Activated CD8-positive, alpha-beta memory T cell treated with anti-CD3 and anti-CD28 coated beads, Interleukin-2, amount 50 U/mL, for 48 hours (primary cell): ENCODE results near the gene SLC44A1.
"Not testable (repeated sequence)": the region's sequence is repeated elsewhere in the genome, so short reads cannot be mapped to it uniquely, and the experiment has no call there.

ENCODE experiments used
- DNase-seq: peaks from one replicate; pipeline ENCODE4 v3.0.0-alpha.2; 2020

SLC44A1 gene

DNA sequence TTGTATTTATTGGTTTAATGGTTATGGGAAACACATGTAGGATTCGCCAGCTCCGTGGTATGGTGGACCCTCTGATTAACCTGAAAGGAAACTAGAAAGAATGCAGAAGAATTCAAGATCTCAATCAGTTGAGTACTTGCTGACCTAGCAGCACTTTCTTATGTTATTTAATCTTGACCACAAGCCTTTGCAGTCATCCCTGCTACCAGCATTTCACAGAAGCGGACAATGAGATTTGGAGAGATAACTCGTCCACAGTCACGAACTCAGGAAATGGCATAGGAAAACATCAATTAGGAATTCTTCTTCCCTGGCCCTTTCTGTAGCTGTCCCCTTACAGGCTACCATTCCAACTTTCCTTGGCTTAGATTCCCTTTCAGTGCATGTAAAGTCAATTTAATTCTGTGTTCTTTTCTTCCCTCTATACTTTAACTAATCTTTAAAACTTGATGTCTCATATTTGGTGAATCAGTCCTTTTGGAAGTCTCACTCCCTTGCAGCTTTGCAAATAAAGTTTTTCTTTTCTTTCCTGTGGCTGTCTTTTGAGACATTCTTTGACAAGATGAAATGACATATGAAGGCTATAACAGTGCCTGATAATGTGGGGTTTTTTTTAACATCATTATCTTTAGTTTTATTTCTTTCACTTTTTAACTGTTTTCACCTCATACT is 1.3 kb upstream of the SLC44A1 start:
- no peak for DNase-seq

GRCh38 chr9:105244734-105245028 is 230 bp downstream of the SLC44A1 start:
- no peak for DNase-seq

GRCh38 chr9:105245029-105245890 is 809 bp downstream of the SLC44A1 start:
- peak; percentile 68 for DNase-seq

GRCh38 chr9:105245891-105246161 is 1.4 kb downstream of the SLC44A1 start:
- DNase-seq: no peak

GRCh38 chr9:105246656-105247173 is 2.3 kb downstream of the SLC44A1 start:
- no peak for DNase-seq

GRCh38 chr9:105248691-105249090 is 4.2 kb downstream of the SLC44A1 start:
- no peak for DNase-seq

DNA sequence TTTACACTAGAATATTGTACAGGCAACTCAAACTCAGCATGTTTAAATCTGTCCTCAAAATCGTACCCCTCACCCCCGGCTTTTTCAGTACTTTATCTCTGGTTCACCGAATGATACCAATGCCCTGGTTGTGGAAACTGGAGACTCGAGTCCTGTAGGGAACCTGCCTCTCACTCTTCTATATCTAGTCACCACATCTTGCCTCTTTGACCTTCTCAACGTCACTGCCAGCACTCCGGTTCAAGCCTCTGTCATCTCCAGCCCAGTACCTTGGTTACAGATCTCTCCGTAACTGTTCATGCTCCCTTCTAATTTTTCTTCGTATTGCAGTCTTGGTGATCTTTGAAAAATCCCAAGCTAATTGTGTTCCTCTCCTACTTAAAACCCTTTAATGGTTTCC is 6.7 kb downstream of the SLC44A1 start:
- DNase-seq: no peak

DNA sequence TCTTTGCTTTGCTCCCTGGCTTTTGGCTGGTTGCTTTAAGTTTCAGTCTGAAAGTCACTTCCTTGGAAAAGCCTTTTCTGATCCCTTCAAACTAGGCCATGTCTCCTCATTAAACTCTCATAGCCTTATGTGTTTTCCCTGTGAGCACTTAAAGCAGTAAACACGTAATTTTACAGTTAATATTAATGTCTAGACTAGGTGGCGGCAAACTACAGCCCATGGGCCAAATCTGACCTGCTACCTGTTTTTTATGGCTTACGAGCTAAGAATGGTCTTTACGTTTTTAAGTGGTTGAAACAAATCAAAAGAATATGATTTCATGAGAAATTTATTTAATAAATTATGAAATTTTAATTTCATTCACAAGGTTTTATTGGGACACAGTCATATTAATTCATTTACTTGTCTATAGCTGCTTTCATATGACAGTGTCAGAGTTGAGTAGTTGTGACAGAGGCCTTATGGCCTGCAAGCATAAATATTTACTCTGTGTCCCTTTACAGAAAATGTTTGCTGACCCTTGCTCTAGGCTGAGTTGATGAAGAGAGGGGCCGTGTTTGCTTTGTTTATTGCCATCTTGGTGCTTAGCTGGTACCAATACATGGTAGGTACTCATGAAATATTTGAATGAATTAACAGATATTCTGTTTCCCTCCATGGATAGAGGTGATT is 7.4 kb downstream of the SLC44A1 start:
- no peak for DNase-seq

- DNase-seq: no peak
Observed at GRCh38 chr9:105252405-105252756, 7.9 kb downstream of the SLC44A1 start.

DNA sequence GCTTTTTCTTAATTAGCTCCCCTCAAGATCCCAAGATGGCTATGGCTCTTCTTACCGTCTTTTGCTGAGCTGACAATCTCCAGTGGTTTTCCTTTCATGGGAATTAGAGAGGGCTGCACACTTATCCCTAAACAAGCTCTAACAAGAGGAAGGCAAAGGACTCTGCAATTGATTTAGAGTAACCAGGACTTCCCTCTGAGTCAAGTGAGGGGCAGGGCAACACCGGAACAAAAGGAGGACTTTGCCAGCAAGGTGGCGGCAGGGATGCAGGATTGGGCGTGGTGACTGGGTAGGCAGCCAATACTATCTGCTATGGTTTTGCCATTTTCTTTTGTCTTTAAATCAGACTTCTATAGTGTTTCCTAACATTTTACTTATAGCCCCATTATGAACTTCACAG is 9.8 kb downstream of the SLC44A1 start:
- DNase-seq: no peak

GRCh38 chr9:105255421-105255820 is 11.0 kb downstream of the SLC44A1 start:
- no peak for DNase-seq

DNA sequence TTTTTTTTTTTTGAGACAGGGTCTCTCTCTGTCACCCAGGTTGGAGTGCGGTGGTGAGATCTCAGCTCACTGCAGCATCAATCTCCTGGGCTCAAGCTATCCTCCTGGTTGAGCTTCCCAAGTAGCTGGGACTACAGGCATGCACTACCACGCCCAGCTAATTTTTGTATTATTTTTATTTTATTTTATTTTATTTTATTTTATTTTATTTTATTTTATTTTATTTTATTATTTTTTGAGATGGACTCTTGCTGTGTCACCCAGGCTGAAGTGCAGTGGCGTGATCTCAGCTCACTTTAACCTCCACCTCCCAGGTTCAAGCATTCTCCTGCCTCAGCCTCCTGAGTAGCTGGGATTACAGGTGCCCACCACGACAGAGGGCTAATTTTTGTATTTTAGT is 12.1 kb downstream of the SLC44A1 start:
- DNase-seq: not testable (repeated sequence)

DNA sequence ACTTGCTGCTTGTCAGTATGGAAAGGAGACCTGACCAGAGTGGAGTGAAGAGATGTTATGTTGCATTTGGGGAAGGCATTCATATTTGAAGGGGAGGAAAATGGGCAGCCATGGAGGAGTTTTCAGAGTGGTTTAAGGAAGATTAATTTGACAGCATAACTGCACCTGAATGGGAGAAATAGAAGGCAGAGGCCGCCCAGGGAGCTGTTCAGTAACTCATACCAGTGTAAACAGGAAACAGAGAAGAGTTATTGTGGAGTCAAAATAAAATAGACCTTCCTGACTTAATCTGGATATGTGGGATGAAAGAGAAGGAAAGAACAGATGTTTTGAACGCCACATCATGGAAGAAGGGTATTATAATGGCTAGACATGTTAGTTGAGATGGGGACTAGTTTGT is 13.4 kb downstream of the SLC44A1 start:
- no peak for DNase-seq

DNA sequence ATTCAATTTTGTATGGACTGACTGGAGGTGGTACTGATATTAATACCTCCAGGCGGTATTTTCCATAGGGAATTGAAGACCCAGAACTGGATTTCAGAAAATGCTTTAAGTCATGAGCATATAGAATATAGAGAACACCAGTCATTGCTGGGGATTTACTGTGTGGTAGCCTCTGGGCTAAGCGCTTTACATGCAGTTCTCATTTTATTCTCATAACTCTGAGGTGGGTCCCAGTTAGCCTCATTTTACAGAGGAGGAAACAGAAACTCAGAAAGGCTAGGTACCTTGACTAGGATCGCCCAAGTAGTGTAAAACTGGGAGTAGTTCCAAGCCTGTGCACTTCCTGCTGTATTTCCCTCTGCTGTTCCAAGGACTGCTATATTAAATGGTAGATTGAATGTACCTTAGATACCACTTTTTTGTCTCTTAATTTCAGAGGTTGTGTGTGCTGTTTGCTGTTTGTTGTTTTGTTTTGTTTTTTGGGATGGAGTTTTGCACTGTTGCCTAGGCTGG is 13.8 kb downstream of the SLC44A1 start:
- no peak for DNase-seq

DNA sequence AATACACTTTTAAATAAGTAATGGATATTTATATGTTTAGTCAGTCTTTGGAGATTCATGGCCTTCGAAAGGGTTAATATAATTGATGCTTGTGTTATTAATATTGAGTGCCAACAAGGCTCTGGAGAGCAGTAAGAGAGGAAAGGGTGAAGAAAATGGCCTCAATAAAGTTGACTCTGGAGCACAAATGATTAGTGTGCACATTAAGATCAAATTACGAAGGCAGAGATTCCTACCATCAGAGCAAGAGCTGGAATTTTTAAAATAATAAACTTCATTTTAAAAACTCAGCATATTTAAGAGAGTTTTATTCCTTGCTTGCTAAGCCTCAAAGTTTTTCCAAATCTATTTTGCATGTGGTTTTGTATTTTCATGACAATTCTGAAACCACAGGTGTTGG is 14.8 kb downstream of the SLC44A1 start:
- no peak for DNase-seq

DNA sequence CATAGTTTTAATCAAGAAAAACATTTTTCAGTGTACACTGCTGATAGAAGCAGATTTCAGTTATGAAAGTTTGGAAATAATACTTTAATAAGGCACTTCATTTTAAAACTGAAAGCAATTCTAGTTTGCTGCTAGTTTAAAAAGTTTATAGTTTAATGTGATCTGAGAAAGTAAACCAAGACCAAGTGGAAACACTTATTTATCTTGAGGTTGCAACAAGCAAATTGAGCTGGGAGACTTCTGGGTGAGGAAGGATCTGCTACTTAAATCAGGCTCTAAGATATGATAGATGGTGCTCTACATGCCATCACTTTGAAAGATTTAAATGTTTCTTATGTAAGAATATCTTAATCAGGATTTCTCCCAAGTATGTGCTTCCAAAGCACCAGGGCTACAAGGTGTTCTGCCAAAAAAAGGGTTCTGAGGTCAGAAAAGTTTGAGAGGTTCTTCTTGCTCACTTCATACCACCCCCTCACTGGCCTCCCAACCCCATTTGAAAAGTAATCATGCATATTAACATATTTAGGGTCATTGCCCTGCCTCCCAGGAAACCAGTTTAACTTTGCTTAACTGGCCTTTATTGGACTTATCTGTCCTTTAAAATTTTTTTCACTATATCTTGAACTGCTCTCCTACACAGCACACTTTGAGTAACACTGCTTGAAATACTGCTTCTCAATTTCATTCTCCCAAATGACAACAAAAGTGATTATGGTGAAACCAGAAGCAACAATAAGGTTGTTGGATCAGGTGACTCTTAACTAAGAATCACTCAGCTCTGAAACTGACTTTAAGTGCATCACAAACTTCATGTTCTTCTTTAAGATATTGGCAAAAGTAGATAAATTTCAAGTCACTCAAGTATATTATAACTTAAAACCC is 15.5 kb downstream of the SLC44A1 start:
- DNase-seq: no peak

- no peak for DNase-seq
Observed at GRCh38 chr9:105262497-105262896, 18.0 kb downstream of the SLC44A1 start.

GRCh38 chr9:105264380-105264779 is 19.9 kb downstream of the SLC44A1 start:
- DNase-seq: no peak

DNA sequence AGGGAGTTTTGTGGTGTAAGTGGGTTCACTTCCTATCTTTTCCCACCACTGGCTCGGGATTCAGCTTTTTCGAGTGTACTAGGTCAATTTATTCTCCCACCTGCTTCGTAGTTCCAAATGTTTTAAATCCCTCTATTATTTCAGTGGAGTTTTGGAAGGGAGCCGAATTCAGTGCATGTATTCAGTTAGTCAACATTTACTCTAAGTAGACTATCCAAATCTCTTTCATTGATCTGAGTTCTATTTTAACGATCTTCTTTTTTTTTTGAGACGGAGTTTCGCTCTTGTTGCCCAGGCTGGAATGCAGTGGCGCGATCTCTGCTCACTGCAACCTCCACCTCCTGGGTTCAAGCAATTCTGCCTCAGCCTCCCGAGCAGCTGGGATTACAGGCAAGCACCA is 23.8 kb downstream of the SLC44A1 start:
- not testable (repeated sequence) for DNase-seq

DNA sequence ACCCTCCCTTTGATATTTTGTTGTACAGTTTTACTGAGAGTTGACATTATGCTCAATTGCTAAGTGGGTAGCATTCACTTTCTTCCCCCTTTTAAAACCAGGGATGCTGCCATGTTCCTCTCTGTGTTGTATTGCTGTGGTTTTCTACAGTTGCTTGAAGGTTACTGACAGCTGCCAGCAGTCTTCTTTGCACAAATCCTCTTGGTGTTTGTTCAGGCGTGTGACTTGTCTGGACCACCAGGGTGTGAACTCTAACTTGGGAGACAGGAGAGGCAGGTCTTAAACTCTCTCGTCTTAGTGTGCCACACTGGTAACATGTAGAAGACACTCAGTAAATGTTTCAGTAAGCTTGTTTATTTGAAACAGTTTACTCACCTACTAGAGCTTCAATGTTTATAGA is 25.1 kb downstream of the SLC44A1 start:
- no peak for DNase-seq

GRCh38 chr9:105270711-105271110 is 26.3 kb downstream of the SLC44A1 start:
- DNase-seq: no peak

- no peak for DNase-seq
Observed at GRCh38 chr9:105273731-105274130, 29.3 kb downstream of the SLC44A1 start.

- DNase-seq: no peak
Observed at GRCh38 chr9:105275111-105275510, 30.7 kb downstream of the SLC44A1 start.
